Measurements from ENCODE around the gene CCL17.

The CCL17 gene

DNA sequence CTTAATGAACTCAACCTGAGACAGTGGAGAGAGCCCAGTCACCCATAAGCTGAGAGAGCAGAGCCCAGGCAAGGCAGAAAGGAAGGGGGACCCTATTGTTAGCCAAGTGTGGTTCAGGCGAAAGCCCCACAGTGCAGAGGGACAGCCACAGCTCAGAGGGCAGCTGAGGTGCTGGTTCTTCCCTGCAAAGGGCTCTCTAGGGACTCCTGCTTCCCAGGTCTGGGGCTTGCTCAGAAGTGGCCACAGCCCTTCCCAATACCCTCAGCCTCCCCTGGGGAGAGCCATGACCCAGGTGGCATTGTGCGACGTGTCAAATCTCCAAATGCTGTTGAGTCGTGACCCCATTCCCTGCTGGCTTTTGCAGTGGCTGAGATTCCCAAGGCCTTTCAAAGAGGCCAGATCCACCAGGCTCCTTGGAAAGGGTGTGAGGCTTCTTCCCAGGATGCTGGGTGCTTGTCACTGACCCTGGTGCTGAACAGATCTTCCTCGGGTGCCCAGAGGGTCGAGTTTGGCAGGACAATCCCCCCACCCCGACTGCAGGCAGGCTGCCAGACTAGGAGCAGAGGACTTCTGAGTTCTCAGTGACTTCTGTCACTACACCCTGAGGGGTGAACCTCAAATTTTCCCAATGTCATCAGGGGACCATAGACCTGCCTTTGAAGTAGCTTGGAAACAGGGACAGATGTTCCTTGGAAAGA is 2.5 kb upstream of the CCL17 start:
- no peak for DNase-seq

DNA sequence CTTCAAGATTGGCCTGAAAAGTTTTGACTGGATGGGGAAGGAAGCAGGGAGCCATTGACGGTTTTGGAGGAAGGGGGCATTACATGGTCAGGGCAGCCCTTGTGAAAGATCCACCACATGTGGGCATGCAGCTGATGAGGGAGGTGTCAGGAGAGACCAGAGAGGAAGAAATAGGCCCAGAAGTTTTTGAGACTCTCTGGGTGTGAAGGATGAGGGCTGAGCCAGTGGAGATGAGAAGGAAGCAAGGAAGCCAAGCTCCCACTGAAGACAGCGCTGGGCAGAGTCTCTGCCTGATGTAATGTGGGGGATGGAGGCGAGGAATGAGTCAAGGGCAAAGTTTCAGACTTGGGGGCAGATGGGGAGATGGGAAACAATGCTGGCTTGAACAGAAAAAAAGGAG is 530 bp downstream of the CCL17 start:
- DNase-seq = no peak

DNA sequence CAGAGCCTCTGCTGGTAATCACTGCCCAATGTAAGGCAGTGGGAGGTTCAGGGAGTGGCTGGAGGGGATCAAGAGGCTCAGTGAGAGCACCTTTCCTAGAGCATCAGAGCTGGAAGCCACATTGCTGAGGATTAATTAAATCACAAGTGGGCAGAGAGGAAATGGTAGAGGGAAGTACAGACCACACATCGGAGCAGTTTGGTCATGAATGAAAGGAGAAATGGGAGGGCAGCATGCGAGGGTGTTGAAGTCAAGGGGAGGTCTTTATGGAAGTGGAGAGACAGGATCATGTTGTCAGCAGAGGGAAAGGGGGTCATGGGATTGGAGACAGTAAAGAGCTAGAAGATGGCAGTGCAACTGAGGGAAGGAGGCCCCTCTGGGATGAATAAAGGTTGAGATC is 2.3 kb downstream of the CCL17 start:
- no peak for DNase-seq

DNA sequence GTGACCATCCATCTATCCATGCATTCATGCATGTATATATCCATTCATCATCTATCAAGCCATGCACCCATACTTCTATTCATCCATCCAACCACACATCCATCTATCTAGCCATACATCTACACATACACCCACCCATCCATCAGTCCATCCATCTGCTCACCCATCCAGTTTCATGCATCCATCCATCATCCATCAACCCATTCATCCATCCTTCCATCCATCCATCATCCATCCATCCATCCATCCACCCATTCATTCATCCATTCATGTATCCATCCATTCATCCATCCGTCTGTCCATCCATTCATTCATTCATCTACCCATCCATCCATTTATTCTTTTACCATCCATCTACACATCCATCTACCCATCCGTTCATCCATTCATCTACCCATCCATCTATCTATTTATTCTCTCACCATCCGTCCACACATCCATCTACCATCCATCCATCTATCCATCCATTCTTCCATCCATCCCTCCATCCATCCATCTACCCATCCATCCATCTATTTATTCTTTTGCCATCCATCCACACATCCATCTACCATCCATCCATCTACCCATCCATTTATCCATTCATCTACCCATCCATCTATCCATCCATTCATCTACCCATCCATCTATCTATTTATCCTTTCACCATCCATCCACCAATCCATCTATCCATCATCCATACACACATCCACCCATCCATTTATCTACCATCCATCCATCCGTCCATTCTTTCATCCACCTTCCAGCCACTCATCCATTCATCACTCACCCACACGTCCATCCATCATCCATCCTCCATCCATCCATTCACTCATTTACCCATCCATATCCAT is 3.2 kb downstream of the CCL17 start:
- no peak for DNase-seq

DNA sequence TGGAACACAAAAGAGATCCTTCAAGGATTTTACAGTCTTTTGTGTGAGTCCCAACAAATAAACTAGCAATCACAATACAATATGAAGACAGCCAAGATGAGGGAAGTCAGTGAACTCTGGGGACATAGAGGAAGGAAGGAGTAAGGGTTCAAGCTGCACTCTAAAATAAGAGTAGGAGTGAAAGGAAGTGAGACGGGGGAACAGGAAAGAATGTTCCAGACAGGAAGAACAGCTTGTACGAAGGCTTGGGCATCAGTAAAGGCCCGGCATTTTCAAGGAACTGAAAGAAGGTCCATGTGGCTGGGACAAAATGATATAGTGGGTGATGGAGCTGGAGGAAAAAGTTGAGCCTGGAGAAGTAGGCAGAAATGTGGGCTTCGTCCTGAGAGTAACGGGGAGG is 4.5 kb downstream of the CCL17 start:
- DNase-seq = no peak

DNA sequence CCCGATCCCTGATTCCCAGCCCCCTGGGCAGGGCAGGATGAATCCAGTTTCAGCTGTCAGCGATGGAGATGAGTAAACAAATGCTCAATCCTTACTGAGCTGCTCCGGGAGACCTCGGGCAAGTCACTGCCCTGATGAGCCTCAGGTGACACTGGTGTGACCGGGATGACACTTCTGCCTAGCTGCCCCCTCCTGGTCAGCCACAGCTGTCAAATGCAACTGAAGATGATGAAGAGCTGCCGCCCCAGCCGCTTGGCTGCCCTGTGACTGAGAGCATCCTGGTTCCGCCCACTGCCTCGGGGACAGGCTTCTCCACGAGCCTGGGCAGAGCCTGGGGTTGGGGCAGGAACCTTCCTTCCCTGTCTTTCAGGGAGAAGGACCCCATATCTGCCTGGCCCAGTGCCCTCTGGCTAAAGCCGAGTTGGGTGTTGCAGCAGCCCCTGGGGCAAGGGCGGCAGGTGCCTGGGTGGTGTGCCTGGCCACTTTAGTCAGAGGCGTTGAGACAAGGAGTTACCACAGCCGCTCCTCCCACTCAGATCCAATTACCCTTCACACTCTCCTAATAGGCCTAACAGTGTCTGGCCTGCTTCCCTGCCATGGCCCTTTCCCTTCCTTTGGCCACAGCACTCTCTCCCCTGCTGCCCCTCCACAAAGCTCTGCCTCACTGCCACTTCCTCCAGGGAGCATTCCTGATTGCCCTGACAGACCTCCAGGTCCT is 5.5 kb downstream of the CCL17 start:
- DNase-seq = no peak

DNA sequence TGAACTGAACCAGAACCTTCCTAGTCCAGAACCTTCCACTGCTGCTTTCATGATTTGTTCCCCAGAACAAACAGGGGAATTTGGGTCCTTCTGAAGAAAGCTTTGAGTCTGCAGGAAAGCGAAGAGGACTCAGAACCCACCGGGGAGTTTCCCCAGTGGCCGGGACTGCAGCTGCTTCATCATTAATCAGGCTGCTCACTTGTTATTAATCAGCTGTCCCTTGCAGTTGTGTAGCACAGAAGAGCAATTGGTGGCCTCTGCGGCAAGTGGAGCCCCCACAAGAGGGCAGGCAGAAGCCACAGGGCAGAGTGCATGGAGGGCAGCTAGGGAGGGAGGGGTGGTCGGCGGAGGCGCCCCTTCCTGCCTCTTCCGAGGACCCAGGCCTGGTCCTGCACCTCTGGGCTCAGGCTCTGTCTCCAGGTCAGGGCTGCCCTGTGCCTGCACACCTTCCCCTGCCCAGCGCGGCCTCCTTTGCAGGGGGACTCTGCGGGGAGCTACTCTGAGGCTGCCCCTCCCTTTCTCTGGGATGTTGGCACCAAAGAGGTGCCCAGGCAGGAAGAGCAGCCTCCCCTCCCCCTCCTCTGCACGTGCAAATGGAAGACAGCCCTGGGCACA is 6.9 kb downstream of the CCL17 start:
- DNase-seq = no peak

DNA sequence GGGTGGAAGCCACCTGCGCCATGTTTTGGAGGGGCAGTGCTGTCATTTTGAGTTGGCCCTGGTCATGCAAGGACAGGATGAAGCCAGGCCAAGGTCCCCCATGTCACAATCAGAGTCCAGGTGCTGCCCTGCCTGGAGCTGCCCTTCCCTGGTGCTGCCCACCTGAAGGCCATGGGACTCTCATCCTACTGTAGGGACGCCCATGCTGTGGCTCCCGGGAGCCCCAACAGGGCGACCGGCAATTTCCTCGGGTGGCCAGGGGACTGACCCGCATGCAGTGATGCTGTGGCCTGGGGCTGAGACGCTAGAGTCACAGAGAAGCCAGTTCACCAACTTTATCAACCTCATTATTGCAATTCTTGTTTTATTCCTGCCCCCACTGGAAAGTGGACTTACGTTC is 8.0 kb downstream of the CCL17 start:
- DNase-seq = no peak

DNA sequence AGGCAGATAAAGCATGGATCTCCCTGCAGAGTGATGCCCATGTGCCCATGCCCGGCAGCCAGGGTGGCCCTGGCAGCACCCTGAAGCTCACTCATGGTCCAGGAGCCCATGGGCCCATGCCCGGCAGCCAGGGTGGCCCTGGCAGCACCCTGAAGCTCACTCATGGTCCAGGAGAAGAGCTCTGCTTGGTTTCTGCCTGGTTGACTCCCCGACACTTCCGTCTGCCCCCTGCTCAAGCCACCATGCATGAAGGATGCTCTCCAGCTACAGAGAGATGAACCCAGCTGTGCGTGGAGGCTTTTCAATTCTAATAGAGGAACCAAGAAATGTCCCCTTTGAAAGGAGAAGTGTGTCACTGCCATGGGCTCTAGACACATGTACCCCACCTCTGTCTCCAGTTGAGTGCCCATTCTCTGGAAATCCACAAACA is 8.7 kb downstream of the CCL17 start:
- DNase-seq = no peak

DNA sequence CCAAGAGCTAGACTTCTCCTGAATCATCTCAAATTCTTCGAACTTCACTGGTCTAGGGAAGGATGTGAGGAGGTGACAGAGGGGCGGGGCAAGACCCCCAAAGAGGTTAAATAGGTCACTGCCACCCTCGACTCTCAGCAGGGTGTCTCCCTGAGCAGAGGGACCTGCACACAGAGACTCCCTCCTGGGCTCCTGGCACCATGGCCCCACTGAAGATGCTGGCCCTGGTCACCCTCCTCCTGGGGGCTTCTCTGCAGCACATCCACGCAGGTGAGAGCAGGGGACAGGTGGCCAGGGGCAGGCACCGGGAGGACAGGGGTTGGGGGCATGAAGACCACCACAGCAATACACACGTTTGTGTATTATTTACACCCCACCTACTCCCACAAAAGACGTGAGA is 9.2 kb downstream of the CCL17 start:
- DNase-seq = no peak

DNA sequence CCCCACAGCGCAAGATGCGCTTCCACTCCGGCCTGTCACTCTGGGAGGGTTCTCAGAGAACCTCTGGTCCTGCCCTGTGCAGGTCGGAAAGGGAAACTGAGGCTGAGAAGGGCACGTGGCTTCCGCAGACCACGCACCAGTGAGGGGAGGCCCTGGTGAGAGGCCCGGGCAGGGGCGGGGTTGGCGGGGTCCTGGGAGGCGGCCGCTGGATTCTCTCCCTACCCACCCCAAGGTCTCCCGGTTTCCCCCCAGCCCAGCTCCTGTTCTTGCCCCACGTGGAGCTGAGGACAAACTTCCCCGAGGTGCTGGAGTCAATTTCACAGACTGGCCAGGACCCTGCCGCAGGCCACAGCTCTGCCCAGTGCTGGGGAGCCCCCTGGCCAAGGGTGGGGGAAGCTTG is 11.5 kb downstream of the CCL17 start:
- DNase-seq = no peak

DNA sequence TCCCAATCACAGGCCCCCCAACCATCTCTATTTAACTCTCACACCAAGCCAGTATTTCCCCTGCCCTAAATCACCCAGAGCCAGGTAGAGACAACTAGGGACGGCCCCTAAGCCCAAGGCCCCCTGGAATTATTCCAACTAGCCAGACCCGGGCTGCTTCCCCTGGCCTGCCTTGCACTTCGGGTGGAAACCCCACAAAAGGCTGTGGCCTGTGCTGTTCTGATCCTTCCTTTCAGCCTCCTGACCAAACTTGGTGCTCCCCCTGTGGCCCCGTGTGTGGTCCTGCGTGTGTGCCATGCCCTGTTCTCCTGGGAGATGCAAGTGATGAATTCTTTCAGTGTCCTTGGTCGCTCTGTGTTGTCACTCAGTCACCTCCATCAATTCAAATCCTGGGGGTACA is 14.9 kb downstream of the CCL17 start:
- no peak for DNase-seq

DNA sequence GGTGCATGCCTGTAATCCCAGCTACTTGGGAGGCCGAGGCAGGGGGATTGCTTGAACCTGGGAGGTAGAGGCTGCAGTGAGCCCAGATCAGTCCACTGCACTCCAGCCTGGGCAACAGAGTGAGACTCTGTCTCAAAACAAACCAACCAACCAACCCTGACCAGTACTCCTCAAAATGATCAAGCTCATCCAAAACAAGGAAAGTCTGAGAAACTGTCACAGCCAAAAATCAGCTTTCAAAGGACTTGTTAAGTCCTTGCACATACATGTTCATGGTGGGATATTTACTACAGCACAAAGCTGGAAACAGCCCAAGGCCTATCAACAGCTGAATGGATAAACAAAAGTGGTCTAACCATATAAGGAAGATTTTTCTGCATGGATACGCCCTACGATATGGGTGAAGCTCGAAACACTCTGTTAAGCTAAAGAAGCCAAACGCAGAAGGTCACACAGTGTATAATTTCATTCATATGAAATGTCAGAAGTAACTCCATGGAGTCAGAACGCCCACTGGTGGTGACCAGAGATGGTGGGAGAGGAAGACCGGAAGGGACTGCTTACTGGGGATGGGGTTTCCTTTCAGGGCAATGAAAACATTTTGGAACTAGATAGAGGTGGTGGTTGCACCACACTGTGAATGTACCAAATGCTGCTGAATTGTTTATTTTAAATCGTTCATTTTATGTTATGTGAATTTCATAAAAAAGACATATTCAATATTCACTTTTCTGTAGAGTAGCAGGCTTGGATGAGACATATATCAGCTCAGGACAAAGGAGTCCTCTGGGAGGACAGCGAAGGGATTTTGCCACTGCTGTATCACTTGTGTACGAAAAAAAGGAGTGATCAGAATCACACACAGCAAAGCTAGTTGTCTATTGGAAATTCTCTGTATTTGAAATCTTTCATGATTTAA is 17.7 kb downstream of the CCL17 start:
- DNase-seq = no peak

DNA sequence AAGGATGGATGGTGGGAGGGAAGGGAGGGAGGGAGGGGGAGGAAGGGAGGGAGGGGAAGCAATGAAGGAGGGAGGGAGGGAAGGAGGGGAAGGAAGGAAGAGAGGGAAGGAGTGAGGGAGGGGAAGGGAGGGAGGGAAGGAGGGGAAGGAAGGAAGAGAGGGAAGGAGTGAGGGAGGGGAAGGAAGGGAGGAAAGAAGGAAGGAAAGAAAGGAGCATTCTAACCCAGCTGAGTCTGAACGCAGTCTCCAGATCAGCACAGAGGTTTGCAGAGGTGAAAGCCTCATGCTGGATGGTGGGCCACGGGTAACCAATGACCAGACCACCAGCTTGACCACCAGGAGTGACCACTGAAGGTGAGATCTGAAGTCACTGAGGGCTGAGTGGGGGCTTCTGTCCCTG is 18.6 kb downstream of the CCL17 start:
- no peak for DNase-seq

DNA sequence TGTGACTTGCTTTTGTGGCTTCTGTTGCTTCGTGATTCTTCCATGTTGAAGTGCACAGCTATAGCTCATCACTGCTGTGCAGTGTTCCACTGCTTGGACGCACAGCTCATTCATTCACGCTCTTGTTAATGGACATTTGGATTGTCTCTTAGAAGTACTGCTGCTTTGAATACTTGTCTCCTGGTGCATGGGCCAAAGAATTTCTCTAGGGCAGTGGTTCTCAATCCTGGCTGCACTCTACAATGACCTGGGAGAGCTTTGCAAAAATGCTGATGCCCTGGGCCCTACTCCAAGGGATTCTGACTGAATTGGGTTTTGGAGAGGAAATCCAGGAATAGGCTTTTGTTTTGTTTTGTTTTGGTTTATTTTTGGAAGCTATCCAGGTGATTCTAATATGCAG is 20.0 kb downstream of the CCL17 start:
- no peak for DNase-seq

DNA sequence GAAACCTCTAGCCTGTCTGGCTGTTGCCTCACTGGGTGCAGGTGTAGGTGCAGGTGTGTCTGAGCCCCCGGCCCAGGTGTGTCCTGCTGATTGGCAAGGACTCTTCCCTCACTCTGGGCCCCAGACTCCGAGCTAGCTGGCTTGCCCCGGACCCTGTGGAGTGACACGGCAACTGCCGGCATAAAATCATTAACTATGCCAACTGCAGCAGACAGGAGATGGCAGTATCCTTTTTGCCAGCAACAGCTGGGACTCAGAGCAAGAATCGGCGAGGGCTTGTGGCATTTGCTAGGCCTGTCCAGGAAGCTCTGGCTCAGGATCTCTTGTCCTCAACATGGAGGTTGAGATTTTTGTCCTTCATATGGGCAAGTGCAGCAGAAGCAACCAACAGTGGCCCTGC is 21.8 kb downstream of the CCL17 start:
- no peak for DNase-seq

DNA sequence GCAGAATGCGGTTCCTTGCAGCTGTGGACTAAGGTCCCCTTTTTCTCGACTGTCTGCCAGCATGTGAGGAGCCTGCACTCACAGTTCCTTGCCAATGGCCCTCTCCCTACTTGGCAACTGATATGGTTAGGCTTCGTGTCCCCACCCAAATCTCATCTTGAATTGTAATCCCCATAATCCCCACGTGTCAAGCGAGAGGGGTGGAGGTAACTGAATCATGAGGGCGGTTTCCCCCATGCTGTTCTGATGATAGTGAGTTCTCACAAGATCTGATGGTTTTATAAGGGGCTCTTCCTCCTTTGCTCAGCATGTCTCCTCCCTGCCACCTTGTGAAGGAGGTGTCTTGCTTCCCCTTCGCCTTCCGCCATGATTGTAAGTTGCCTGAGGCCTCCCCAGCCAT is 22.7 kb downstream of the CCL17 start:
- DNase-seq = no peak

DNA sequence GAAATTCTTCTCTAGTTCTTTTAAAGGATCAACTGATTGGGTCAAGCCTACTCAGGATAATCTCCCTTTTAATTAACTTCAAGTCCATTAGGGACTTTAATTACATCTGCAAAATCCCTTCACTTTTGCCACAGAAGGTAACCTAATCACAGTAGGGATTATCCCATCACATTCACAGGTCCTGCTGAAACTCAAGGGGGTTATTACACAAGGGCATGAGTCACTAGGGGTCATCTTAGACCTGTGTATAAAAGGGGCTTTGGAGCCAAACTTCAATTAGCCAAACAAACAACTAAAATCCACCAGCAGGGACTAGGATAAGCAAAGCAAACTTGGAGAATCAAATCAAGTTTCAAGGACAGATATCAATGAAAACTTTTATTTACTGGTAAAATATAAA is 23.3 kb downstream of the CCL17 start:
- no peak for DNase-seq

DNA sequence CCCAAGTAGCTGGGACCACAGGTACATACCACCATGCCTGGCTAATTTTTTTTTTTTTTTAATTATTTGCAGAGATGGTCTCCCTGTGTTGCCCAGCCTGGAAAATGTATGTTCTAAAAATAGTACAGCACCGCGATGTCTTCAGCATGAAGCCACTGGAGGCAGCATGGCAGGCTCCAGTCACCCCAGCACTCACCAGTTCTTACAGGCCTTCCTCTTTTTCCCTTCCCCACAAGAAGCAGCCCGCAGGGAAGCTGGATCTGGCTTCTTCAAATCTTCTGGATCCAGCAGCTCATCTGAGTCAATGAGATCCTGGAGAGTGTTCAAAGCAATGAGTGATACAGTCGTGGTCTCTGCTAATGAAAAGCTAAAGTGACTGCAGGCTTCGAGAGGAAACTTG is 26.4 kb downstream of the CCL17 start:
- no peak for DNase-seq

DNA sequence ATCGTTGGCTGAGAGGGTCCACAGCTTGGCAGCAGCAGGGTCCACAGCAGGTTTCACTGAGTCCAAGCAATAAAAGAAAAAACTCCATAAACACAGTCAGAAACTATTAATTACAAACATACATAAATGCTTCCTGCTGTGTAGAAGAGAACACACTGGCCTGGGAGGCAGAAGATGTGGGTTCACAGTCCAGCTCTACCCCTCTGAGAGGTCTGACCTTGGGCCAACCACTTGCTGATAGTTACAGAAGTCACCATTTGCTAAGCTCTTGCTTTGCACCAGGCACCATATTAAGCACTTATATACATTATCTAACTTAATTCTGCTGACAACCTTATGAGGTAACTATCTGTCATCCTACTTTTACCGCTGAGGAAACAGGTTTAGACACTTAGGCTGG is 27.9 kb downstream of the CCL17 start:
- DNase-seq = no peak

DNA sequence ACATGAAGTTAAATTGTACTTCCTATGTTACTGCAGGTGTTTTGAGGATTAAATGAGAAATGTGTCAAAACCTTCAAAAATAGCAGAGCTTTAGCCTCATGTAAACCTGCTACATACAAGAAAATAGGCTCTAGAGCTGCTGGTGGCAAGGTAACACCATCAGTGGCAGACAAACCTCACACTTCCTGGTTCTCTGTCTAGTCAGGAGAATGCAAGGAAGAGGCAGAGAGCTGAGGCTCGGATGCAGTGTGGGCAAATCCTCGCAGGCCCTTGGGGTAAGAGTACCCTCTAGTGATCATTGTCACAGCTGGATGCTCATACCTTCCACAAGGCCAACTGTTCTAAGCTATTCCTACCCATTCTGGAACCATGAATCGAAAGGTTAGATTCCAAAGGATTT is 28.4 kb downstream of the CCL17 start:
- DNase-seq = no peak

DNA sequence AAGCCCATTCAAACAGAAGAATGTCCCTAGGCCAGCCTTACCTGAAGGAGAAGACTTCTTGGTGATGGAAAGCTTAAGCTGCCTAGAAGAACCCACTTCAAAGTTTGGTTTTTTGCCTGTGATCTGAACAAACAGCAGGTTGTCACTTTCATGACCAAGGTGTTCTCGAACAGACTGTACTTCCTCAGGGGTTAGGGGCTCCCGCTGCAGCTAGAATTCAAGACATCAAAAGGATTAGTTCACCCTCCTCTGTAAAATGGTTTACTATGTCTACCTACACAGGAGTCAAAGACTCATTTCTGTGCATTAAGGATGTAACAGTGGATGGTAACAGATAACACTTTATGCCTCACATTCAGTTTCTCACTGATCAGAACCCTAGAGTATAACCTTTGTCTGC is 29.4 kb downstream of the CCL17 start:
- DNase-seq = no peak
